ENCODE data around the gene PKHD1.
"Not testable (repeated sequence)": the region's sequence is repeated elsewhere in the genome, so short reads cannot be mapped to it uniquely, and the experiment has no call there.

PKHD1 gene

GRCh38 chr6:51928320-51928719 is 159.1 kb downstream of the PKHD1 start:
- DNase-seq (ENCODE audit: low read depth) = no peak

GRCh38 chr6:51927450-51927849 is 160.0 kb downstream of the PKHD1 start:
- DNase-seq (ENCODE audit: low read depth) = no peak

- no peak for DNase-seq (ENCODE audit: low read depth)
Measured at GRCh38 chr6:51926125-51926524, 161.3 kb downstream of the PKHD1 start.

GRCh38 chr6:51922479-51922878 is 164.9 kb downstream of the PKHD1 start:
- DNase-seq (ENCODE audit: low read depth) = not testable (repeated sequence)

DNA sequence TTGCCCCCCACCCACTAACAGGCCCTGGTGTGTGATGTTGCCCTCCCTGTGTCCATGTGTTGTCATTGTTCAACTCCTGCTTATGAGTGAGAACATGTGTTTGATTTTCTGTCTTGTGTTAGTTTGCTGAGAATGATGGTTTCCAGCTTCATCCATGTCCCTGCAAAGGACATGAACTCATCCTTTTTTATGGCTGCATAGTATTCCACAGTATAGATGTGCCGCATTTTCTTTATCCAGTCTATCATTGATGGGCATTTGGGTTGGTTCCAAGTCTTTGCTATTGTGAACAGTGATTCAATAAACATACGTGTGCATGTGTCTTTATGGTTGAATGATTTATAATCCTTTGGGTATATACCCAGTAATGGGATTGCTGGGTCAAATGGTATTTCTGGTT is 169.1 kb downstream of the PKHD1 start:
- not testable (repeated sequence) for DNase-seq (ENCODE audit: low read depth)

DNA sequence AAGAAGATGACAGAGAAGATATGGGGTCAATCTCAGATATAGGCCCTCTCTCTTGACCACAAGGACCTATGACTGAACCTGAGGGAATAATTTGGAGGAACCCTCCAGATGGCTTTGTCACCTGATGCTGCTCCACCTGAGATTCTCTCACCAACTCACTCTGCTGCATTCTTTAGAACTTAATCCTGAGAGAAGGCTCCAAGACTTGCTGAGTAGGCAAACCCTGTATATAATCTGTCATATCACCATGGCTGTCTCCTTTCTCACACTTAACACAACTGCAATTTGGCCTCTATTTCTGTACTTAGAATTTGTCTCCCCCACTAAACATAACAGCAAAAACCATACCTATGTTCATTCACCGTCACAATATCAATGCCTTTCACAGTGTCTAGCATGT is 172.3 kb downstream of the PKHD1 start:
- no peak for DNase-seq (ENCODE audit: low read depth)

DNA sequence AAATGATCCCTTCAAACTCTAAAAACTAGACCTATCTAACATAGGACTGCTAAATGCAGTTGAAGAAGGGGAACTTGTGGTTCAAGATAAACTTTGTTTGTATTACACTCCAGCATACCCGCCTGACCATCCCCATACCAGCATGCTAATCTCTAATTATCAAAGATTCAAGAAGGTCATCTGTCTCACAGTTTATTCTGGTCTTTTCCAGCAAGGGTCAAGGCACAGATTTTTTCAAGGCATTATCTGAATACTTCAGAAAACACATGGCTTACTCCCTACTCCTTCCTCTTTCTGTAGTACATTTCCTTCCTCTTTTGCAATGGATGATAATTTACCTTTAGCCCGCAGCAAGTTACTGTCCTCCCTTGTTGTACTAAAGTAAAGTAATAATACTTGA is 174.1 kb downstream of the PKHD1 start:
- DNase-seq (ENCODE audit: low read depth) = no peak

DNA sequence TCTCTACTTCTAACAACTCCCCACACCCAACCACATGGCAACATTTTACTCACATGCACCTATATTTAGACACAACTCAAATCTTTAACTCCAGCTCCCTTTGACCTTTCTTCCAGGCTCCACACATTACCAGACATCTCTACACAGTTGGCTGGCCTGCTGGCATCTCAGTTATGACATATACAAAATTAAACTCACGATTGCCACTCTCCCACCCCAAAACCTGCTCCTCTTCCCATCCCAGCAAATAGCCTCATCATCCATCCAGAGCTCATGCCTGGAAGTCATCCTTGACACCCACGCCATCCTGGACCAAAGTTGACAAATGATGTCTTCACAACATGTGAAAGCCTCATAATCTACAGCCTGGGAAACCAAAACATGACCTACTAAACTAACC is 176.6 kb downstream of the PKHD1 start:
- DNase-seq (ENCODE audit: low read depth) = no peak

- DNase-seq (ENCODE audit: low read depth) = no peak
Measured at GRCh38 chr6:51908243-51908642, 179.2 kb downstream of the PKHD1 start.

DNA sequence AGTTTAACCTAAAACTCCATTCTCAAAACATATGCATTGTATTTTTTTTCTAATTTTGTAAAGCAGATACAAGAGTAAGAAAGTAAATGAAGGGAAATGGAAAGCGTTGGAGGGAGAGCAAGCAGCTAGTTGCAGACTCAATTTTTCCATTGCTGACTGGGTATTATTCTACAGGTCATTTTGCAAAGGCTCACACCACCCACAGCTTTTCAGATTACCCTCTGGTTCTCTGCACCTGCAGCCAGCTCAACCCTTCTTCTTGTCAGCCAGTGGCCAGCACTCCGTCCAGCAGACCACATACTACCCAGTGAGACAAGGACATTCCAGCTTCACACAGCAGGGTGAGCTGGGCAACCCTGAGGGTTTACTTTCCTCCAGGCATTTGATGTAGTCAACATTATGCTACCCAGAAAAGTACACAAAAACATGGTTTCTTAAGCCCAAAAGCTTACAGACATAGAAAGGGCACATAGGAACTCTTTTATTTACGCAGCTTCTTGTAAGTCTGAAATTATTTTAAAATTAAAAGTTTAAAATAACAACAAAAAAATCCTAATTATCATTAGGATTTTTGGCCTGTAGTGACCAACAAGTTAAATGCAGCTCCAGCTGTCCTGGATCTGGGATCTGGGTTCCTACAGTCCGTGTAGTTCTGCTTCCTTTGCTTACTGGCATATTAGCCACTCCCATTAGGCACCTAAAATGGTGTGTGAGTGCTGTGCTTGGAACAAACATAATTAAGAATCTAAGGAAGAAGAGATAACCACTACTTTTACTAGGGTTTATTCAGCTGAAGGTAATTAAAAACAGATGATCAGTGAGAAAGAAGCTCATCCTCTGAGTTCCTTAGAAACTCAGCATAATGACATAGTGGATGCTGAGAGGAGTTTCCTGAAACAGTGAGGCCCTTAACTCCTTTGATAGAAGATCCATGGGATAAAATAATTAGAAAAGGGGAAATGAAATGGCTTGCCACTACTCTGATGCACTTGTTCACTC is 185.3 kb downstream of the PKHD1 start:
- no peak for DNase-seq (ENCODE audit: low read depth)

- DNase-seq (ENCODE audit: low read depth) = no peak
Measured at GRCh38 chr6:51893366-51893765, 194.0 kb downstream of the PKHD1 start.

- no peak for DNase-seq (ENCODE audit: low read depth)
Measured at GRCh38 chr6:51892750-51893149, 194.7 kb downstream of the PKHD1 start.

GRCh38 chr6:51892339-51892738 is 195.1 kb downstream of the PKHD1 start:
- no peak for DNase-seq (ENCODE audit: low read depth)

GRCh38 chr6:51891784-51892183 is 195.6 kb downstream of the PKHD1 start:
- DNase-seq (ENCODE audit: low read depth) = no peak

DNA sequence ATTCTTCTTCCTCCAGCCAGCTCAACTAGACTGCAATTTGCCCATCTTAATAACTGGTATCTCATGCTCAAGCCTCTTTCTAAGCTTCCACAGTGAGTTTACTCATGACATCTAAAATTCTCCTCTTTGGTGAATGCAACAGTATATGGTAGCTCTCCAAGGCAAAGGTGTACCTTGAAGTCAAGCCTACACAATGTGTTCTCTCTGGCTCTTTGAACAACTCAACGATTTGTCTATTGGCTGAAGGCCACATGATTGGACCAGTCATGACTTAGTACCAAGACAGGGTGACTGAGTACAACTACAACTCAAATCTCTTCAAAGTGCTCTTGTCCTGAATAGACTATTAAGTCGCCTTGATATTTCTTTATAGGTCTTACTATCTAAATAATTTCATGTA is 199.6 kb downstream of the PKHD1 start:
- DNase-seq (ENCODE audit: low read depth) = no peak

- no peak for DNase-seq (ENCODE audit: low read depth)
Measured at GRCh38 chr6:51885957-51886356, 201.5 kb downstream of the PKHD1 start.

DNA sequence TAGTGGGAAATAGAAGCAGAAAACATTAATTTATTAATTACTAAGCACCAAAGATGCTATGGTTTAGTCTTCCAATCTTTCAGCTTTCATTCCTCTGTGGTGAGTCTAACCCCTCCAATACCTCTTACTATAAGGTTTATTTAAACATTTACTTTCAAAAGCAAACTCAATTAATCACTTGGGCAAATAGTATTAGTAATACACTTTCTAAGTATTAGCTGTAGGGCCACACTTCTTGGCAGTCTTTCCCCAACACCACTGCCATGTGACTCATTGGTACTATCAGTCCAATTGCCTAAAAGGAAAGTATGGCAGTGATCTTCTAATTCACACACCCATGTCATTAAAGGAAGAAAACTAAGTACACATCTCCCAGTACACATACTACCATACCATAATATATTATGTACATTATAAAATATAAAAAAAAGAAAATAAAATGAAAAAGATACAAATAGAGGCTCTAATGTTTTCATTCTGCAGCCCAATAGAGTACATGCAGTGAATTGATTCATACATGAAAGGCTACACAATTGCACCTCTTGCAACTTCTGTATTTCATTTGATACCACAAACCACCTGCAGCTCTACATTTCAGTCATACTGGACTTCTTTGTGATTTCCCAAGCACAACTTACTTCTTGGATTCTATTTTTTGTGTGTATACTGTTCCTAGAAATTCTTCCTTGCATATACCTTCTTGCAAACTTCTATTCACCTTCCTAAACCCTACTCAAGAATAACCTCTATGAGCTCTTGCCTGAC is 218.6 kb downstream of the PKHD1 start:
- no peak for DNase-seq (ENCODE audit: low read depth)

DNA sequence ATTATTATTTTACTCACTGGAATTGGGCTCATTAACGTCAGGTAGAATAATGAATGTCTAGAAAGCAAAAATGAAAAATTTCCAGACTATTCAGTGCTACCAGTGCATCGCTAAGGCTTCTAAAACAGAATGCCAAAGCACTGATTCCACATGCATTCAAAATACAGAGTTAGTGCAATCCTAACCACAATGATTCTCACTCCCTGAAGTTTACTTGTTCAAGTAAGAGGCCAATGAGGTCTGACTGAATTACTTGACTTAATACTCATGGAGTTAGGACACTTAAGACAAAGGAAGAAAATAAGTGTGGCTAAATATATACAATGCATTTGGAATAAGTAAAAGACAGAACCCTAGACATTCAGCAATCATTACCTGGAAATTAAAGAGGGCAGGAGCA is 220.5 kb downstream of the PKHD1 start:
- no peak for DNase-seq (ENCODE audit: low read depth)

DNA sequence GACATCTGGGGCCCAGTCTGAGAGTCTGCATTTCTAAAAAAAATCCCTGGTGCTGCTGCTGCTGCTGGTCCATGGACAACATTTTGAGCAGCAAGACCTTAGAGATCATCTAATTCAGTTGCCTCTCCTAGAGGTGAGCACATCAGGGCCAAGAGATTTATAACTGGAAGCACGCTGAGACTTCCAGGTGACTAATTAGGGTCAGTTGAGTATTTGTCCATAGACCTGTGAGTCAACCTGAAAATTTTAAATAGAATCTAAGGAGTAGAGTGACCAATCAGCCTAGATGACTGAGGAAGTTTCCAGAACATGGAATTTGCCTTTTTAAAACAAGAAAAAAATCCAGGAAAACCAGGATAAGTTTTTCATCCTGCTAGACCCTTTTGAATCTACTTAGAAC is 221.4 kb downstream of the PKHD1 start:
- no peak for DNase-seq (ENCODE audit: low read depth)

DNA sequence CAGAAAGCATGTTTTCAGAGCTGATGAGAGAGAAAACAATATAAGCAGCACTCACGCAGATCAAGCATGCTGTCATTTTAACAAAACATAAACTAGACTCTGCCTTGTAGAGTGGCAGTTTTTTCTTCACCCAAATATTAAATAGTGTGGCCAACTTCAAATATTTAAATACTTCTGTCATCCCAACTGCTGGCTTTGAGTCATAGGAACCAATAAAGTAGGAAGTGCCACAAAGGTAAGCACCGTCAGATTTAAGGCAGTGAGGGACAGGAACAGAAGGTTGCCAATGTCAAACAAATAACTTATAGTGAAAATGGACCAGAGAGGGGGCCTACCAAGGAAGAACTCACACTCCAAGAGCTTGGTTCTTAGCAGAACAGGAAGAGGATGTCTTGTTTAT is 222.2 kb downstream of the PKHD1 start:
- DNase-seq (ENCODE audit: low read depth) = no peak

GRCh38 chr6:51857134-51857533 is 230.3 kb downstream of the PKHD1 start:
- DNase-seq (ENCODE audit: low read depth) = no peak

GRCh38 chr6:51856508-51856907 is 230.9 kb downstream of the PKHD1 start:
- DNase-seq (ENCODE audit: low read depth) = no peak
